GM19468 (cell line): ENCODE data around the gene FHL2.

Experiments used
- ATAC-seq: cut with Tn5 transposase; IDR thresholded peaks from one replicate; pipeline ENCODE4 v1.9.1; 2021; ENCODE audit warnings: mild to moderate bottlenecking, moderate library complexity, moderate number of reproducible peaks; ENCODE audit not compliant: unreplicated experiment; ENCODE audit errors: extremely low read depth

Gene FHL2, protein sequence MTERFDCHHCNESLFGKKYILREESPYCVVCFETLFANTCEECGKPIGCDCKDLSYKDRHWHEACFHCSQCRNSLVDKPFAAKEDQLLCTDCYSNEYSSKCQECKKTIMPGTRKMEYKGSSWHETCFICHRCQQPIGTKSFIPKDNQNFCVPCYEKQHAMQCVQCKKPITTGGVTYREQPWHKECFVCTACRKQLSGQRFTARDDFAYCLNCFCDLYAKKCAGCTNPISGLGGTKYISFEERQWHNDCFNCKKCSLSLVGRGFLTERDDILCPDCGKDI

DNA sequence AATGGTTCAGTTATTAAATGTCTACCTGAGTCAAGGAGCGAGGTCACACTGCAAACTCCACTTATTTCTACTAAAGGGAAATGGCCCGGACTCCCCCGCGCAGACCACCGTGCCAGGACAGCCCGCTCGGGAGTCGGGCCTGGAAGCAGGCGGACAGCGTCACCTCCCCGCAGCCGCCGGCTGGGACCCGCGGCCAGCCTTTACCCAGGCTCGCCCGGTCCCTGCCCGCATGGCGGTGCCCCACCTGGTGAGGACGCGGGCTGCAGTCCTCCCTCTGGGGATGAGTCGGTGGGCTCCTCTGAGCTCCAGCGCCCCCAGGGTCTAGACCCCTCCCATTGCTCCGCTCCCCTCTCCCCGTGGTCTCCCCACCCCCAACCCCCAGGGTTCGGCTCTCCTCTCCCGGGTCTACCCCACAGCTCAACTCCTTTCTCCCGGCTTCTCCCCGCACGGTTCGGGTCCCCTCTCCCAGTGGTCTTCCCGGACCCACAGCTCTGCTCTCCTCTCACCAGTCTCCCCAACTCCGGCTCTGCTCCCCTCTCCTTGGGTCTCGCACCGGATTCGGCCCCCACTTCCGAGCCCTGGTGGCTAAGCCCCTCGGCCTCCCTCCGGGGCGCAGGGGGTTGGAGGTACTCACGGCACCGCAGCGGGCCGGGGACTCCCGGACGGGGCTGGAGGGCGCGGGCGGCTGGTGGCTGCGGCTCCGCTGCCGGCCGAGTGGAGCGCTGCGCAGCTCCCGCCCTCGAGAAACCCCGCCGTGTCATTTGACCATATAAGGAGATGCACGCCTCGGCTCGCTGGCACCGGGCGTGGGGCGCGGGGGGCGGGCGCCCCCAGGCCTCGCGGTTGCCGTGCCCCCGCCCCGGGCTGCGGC, at the start of gene FHL2:
FHL2 (minus strand) TSS at position 716 of the 871 bp plus-strand sequence. CDS start 12,535 bp downstream, outside the sequence.
- ATAC-seq: peak; percentile 82

DNA sequence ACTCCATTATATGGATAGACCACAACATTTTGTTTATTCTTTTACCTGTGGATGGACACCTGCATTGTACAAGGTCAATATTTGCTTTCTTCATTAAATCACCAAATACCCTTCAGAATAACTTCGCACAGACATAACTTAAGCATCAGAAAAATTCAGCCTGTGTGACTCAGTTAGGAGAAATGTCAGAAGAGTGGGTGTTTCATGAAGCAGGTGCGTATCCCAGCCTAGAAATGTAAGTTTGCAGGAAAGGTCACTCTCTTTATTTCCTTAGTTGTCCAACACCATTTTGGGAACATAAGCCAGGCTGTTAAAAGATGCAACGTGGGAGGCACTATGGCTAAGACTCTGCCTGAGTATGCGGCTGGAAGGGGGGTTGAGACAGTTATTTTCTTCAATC, 48.6 kb upstream of the FHL2 start:
- ATAC-seq: no peak

DNA sequence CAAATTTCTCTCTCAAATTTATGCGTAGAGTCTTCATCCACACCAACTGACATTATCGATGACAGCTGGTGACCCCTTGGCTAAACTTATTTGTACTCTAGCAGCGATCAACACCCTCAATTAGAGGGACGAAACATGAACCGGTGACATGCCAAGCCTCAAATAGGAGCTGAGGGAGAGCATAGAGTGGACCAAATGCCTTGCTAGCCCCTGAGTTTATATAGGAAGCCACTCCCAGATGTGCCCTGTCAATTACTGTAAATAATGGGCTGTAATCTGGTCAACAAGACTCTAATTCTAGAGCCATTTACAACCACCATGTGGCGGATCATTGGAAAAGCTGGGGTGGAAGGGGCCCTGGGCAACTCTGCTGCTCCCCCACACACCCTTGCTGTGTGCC, 47.6 kb upstream of the FHL2 start:
- no peak for ATAC-seq

DNA sequence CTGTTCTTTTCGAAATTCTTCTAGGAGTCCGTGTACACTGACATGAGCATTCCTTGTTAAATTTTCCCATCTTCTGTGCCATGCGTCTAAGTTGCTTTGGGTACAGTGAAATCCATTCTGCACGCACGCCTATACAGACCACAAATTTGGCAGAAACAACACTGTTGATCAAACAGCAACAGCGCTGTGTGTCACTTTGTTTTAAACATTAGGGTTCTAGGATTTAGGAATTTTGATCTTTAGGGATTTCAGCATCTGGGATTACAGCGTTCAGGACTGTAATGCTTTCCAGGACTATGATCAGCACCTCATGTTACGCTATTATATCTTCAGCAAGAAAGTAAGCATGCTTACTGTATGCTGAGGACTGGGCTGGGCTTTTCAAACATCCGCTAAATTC, 47.1 kb upstream of the FHL2 start:
- no peak for ATAC-seq

DNA sequence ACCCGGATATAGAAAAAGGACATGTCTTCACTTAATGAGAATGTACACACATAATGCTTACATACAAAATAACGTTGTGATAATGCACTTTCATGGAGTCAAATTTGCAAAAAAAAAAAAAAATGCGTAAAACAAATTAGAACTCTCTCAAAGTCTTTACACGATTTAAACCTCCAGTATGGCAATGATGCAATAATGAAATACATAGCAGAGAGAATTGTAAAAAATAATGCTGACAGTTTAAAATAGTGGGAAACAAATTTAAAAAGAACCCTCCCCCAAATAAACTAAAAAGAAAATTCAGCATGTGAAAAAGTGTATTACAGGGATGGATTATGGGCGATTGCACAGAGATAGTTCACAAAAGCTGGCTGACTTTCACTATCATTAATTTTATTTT, 46.6 kb upstream of the FHL2 start:
- ATAC-seq: no peak

DNA sequence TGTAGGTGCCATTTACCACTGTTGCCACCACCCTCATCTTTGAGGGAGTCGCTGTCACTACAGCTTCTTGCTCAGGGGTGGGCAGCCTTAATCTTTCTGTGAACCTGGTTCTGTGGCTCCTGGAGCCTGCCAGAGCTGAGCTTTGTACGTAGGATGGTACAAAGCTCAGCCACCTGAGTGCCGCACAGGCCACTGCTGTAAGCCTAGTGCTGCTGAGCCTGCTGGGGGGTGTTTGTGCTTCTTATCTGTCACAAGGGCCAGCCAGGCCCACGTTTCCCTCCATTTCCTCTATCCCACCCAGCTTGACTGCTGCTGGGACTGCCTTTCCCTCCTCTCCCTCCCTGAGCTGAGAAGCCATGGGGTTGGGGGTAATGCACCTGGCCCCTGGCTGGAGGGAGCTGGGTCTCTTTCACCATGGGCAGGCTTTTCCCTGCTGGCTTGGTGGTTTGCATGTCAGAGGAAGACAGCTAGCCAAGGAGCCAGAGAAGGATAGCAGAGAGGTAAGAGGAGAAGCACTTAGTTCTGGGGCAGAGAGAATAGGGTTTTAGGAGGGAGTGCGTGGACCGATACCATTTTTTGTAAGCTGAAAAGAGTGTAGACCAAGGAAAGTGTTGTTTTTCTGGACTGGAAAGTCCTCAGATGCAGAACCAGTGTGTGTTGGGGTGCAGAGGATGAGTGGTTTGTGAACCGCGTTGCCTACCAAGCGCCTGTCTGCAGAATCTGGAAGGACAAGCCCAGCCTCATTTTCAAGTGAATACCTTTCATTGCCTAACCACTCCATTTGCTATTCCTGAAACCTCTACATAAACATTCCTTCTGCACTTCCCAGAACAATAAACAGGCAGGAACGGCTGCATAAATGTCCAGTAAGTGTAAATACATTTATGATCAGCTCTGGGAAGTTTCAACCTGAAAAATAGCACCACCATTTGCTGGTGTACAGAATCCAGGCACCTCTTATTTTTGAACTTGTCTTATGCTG, 45.1 kb upstream of the FHL2 start:
- no peak for ATAC-seq

DNA sequence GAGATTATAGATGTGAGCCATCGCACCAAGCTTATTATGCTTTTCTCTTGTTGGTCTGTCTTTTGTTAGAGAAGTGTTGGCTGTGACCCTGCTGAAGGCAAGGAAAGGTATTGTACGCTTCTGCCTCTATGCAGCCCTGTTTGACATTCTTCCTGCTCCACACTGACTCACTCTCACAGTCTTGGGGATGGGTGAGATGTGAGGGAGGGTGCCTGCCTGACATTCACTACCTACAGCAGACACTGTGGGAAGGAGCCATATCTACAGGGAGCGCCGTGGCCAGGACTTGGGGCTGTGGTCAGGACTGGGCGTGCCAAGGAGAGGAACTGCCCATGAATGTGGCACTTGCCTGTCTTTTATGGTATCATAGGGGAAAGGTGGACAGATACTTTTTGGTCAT, 43.9 kb upstream of the FHL2 start:
- ATAC-seq: no peak

DNA sequence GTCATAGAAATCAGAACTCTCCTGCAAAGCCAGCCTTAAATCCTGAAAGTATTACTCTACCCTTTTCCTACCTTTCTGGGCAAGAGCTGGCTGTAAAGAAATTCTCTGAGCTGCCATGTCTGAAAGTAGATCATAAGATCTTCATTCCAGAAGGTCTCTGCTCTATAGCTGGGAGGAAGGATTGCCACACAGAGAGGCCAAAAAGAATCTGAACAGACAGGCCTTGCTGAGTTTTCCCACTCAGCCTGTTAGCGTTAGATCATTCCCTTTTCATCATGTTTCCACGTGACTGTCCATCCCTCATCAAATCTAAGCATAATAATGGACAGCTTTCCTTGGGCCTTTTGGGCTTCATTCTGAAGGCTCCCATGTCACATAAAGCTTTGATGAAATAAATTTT, 43.2 kb upstream of the FHL2 start:
- ATAC-seq: no peak

DNA sequence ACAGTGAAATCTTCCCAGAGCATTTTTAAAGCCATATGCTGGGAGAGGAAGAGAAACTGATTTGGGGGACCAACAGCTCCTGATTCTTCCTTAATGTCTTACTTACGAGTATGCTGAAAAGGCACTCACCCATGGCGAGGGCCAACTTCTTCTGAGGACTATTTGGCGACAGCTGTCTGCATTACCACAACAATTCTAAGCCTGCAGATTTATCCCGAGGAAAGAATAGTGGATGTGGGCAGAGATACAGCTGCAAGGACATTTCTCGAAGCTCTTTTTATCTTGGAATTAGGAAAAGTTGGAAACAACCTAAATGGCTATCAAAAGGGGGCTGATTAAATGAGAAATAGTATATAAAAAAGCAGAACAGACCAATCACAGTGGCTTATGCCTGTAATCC, 40.3 kb upstream of the FHL2 start:
- ATAC-seq: no peak

DNA sequence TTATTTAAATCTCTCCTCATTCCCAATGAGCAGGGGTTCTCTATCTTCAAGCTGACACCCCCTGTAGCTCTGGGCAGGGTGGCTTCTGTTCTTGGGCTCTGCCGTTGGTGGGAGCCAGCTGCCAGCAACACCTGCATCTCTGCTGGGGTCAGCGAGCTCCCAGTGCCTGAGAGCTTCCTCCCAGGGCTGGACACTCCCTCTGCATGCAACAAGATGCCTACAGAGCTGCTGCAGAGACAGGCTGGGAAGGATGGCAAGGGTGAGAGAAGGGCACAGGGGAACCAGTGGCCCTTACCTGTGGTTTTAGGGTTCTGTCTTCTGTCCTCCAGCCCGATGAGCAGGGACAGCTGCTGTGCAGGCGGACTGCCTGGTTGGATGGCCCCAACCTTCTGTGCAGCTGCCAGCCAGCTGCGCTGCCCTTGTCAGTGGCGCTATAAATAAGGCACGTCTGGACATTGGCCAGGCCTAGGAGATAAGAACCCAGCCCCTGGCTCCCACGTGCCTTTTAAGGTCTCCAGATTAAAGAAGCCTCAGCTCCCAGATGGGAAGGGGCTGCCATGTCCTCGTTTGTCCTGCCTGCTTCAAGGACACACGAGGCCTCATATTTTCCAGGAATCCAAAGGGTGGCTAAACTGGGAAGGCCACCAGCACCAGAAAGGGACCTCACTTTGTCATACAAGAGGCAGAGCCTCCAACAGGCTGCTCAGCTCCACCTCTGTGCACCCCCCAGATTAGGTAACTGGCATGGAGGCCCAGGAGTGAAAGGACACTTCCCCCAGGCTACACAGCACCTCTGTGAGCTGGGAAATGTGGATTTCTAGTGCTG, 39.5 kb upstream of the FHL2 start:
- ATAC-seq: no peak

DNA sequence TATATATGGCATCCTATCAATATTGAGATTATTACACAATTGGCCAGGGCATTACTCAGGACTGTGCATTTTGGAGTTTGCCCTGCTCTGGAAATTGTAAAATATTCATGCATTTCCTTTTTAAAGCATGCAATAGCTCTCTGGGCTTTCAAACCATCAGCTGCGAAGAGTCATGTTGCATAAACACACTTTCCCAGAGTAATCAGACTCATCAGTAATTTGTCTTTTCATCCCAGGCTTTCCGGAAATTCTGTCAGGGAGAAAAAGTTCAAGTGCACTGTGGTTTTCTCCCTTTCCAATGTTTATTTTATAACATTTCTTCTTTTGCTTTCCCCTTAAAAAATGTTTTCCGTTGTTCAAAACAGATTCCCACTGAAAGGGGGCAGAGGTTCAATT, 38.9 kb upstream of the FHL2 start:
- no peak for ATAC-seq

DNA sequence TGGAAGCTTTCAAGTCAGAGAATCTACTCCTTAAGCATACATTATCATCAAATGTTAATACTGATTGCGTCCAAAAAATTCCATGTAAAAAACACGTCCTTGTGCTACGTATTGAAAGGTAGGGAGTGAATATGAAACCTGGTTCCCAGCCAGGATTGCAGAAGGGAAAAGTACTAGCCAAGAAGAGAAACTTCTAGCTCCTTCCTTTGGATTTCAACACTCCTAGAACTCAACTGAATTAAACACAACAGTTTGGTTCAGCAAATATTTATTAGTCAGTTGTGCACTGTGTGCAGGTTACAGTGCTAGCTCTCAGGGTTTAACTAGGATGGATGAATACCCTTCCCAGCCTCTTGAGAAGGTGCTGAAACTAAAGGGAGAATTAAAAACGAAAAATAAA, 33.9 kb upstream of the FHL2 start:
- no peak for ATAC-seq

DNA sequence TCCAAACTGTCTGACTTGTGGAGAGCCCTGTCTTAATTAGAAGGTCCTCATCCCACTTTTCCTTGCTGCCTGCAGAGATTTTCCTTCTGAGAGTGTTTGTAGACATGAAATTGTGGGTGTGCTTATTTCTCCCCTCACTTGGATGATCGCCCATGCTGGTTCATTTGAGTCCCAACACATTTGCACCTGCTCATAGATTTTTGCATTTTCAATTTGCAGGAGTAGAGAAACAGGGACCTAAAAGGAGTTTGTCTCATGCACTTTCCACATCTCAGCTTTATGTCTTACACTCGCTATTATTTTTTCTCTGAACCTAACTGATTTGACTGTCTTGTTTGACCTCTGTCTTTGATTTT, 33.2 kb upstream of the FHL2 start:
- no peak for ATAC-seq

DNA sequence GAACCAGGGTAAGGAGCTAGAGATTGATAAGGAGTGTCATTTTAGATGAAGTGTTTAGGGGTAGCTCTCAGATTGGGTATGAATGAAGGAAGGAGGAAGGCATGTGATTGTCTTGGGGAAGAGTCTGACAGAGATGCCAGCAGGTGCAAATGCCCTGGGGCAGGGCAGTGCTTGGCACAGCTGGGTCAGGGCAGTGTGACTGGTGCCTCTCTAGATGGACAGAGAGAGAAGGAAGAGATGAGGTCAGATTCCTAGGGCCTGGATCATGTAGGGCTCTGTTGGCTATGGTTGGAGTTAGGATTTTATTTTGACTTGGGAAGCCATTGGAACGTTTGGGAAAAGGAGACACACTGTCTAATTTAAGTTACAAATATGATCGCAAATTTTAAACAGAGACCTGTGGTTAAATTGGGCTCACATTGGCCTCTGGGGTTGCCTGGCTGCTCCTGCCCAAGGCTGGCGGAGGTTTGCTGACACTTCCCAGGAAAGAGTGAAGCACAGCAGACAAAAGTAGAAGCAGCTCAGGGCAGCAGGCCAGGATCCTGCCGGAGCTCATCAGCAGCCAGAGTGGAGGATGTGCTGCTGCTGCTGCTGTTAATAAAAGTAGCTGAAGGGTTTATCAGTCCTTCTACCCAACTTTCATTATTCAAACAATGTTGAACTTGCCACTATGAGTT, 32.7 kb upstream of the FHL2 start:
- no peak for ATAC-seq

DNA sequence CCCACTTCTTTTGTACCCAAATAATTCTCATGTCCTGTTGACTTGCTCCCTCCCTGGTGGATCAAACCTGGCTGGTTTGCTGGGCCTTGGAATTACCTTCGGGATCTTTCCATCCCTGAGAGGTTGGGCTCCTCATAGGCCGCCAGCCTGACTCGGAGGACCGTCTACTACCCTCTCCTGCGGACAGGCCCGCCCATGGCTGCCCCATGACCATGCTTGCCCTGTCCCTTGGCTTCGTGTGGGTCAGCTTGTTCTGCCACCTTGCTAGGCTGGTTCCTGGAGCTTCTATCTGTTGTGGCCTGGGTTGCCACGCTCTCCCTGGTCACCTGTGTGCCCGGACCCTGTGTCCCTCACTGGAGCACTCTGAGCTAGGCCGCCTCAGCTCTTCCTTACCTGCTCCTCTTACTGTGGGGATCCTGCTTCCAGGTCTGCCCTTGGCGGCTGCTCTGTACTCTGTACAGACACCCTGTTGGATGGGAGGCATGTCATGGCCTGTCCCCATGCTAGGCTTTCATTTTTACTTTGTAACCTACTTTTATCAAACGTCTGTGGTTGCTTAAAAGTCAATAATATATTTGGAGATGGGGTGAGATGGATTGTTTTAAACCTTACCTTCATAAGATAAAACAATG, 29.7 kb upstream of the FHL2 start:
- ATAC-seq: no peak

DNA sequence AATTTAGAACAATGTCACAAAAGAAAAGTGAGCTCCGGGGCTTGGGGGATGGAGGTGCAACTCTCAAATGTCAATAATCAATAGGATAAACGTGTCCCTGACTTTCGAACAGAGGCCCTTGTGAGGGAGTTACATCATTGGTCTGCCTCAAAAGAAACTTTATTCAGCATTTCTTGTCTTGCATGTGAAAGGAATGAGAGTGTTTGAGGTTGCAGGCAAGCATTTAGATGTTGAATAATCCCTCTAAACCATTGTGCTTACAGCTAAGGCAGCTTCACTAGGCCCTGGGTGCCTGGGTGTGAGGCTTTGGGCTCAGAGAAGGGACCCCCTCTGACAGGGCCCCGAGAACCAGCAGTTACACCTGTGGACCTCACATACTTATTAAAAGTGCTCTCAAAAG, 28.6 kb upstream of the FHL2 start:
- ATAC-seq: no peak

DNA sequence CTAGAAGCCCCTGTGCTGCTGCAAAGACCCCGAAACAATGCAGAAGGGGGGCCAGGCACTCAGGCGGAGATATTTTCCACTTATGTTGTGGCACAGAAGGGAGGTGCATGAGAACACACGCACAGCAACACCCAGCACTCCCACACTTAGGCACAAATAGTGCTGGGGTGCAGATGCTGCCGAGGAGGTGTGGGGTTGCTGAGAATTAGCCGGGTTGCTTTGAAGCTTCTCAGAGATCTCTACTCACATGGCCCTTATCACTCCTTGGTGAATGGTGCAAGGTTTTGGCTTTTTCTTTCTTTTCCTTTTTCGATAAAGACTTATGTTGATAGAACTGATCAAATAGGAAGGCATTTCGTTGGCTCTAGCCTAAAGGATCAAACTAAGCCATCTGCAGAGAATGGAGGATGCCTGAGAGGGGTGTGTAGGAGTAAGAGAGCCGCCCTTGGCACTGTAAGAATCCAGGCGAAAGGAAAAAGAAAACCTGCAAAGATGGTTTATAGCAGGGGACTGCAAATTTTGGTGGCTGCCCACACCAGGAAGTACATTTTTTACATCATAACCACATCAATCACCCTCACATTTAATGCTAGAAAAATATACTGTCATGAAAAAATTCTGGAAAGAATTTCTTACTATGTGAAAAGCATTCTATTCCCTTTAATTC, 27.9 kb upstream of the FHL2 start:
- no peak for ATAC-seq

DNA sequence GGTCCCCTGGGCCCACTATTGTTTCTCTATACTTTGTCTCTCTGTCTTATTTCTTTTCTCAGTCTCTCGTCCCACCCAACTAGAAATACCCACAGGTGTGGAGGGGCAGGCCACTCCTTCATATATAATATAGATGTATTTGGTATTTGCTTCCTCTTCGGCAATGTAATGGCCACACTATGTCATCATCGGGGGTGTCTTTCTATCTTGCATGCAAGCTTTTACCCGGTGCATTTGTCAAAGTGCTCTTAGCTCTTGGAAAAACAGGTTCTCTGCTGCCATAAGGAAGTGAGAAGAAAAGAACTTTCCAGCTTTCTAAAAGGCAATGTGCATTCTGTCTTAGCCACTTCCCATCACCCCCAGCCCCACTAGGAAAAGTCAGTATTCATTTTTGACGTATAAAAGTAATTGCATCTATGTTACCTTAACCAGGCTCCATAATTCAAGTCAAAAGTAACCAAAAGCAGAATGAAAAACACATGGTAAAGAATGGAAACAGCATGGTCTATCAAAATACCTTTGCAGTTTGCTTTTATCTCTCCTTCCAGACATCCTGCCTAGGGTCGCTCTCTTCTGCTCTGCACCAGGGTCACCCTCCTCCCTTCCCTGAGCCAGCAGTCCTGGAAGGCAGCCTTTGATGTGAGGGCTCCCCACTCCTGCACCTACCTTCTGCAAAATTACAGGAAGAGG, 27.2 kb upstream of the FHL2 start:
- ATAC-seq: no peak
